HepG2 (cell line): ENCODE results near the gene DISP2. TPM values are rescaled to one million over a fixed set of nuclear protein-coding genes. Genes with fewer than 3 reads are reported as not detected.
A peak's percentile ranks its signal among the peaks of the same experiment; 100 is the strongest.

Experiments
- GLI4 ChIP-seq: sonication (generic); formaldehyde crosslinking; IDR thresholded peaks from 2 replicates; pipeline ENCODE4 v1.5.1; 2020; ENCODE audit warnings: missing genetic modification reagents, mild to moderate bottlenecking, moderate library complexity, borderline replicate concordance
- IKZF5 ChIP-seq: IDR thresholded peaks from 2 replicates; pipeline ENCODE4 v1.6.1; 2018; ENCODE audit warnings: missing genetic modification reagents, mild to moderate bottlenecking, missing compliant biosample characterization
- KDM5B ChIP-seq: sonication (generic); formaldehyde crosslinking; IDR thresholded peaks from 2 replicates; pipeline ENCODE4 v1.4.0; 2020; ENCODE audit warnings: missing genetic modification reagents, mild to moderate bottlenecking, borderline replicate concordance
- SNAPC2 ChIP-seq: sonication (generic); formaldehyde crosslinking; IDR thresholded peaks from 2 replicates; pipeline ENCODE4 v1.8.1; 2022; ENCODE audit warnings: mild to moderate bottlenecking, missing genetic modification reagents
- ZFP36 ChIP-seq: fragments of 150-350 bp; IDR thresholded peaks from 2 replicates; pipeline ENCODE4 v1.6.1; 2018; ENCODE audit warnings: borderline replicate concordance, low read length, low read depth; ENCODE audit not compliant: partially characterized antibody
- ZFX ChIP-seq: sonication (generic); formaldehyde crosslinking; IDR thresholded peaks from 2 replicates; pipeline ENCODE4 v1.4.0; 2020; ENCODE audit warnings: mild to moderate bottlenecking, low read depth, missing genetic modification reagents, moderate library complexity
- ZMAT3 ChIP-seq: sonication (generic); formaldehyde crosslinking; conservative IDR thresholded peaks from 2 replicates; pipeline ENCODE4 v1.7.0; 2021; ENCODE audit warnings: missing genetic modification reagents
- ZNF232 ChIP-seq: sonication (generic); formaldehyde crosslinking; IDR thresholded peaks from 2 replicates; pipeline ENCODE4 v1.4.0; 2020; ENCODE audit warnings: missing genetic modification reagents, borderline replicate concordance
- ZNF709 ChIP-seq: sonication (generic); formaldehyde crosslinking; IDR thresholded peaks from 2 replicates; pipeline ENCODE4 v1.5.0; 2020; ENCODE audit warnings: mild to moderate bottlenecking, missing genetic modification reagents
- ZNF710 ChIP-seq: sonication (generic); formaldehyde crosslinking; IDR thresholded peaks from 2 replicates; pipeline ENCODE4 v1.5.0; 2020; ENCODE audit warnings: mild to moderate bottlenecking, missing genetic modification reagents, borderline replicate concordance
- ZSCAN29 ChIP-seq: sonication (generic); formaldehyde crosslinking; conservative IDR thresholded peaks from 2 replicates; pipeline ENCODE4 v1.4.0; 2020; ENCODE audit warnings: mild to moderate bottlenecking, missing genetic modification reagents
- polyA plus RNA-seq, 8 experiments: library from polyadenylated mRNA; depleted of rRNA in 3 of 8; stranded (reverse) in 7 of 8; unstranded in 1 of 8; fragments of >200 nt; fragmentation: Illumina TruSeq in 4 of 8; extraction: Trizol in 4 of 8; gene quantifications; 2 replicates each; pipeline versions ENCODE4 v1.2.1 to v1.2.3, GENCODE V29; 2011 to 2016; ENCODE audit warnings: low read depth in 4 of 8, missing spikeins in 1 of 8, mixed read lengths in 1 of 8; ENCODE audit not compliant: insufficient read depth in 1 of 8
- total RNA-seq, 5 experiments: library from RNA; depleted of rRNA; stranded (reverse); fragments of >200 nt; fragmentation: Illumina TruSeq; extraction: Trizol; gene quantifications; 2 replicates each; pipeline ENCODE4 v1.2.3, GENCODE V29; 2016; ENCODE audit warnings: low read depth in 1 of 5
- TF ChIP-seq, protein P1 (sequence below): sonication (generic); formaldehyde crosslinking; IDR thresholded peaks from 2 replicates; pipeline ENCODE4; 2020; ENCODE audit warnings: missing genetic modification reagents, mild to moderate bottlenecking, borderline replicate concordance
- TF ChIP-seq, protein P2 (sequence below): sonication (generic); formaldehyde crosslinking; IDR thresholded peaks from 2 replicates; pipeline ENCODE4 v1.4.0; 2020; ENCODE audit warnings: mild to moderate bottlenecking, missing genetic modification reagents, borderline replicate concordance
- TF ChIP-seq, protein P3 (sequence below): sonication (generic); formaldehyde crosslinking; IDR thresholded peaks from 2 replicates; pipeline ENCODE4 v1.4.0; 2020; ENCODE audit warnings: missing genetic modification reagents, borderline replicate concordance
- TF ChIP-seq, protein P4 (sequence below): IDR thresholded peaks from 2 replicates; pipeline ENCODE4 v1.6.1; 2016; ENCODE audit warnings: missing compliant biosample characterization, missing genetic modification reagents, borderline replicate concordance

DISP2 gene
- total and polyA plus RNA-seq, 2 of the 13 experiments (the other 11 are each of a cell fraction or from before 2014, with no cell fraction given), result 0.09 to 0.32 TPM

DNA sequence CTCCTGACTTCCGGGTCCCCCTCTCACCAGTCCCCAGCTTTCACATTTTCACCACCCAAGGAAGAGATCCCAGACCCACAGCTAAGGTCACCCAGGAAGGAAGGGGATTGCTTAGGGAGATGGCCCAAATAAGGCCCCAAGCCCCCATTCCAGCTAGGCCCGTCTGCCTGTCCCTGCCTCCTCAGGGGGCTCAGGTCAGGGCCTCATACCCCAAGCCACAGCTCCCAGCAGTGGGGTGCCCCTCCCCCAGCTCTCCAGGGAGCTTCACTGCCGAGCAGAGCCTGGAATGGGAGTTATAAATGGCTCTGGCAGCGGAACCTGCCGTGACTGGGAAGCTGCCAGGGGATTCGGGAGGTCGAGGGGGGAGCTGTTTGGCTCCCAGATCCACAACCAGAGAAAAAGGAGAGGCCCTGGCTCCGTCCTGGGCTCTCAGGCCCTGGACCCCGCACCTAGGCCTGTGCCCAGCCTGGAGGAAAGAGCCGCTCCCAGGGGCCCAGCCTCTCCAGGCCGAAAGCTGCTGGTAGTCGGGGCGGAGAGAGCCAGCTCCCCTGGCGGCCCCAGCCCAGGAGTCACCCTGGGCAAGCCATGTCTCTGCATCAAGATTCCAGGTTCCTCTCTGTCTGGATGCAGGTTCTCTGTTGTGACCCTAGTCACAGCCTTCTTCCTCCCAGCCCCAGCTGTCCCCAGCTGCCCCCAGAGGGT, 17.8 kb upstream of the DISP2 start (continued):
- 0 out of 2 replicates have a peak, but pooled peaks have one; percentile 26 for TF ChIP-seq GLI4
- TF ChIP-seq, protein P1, sequence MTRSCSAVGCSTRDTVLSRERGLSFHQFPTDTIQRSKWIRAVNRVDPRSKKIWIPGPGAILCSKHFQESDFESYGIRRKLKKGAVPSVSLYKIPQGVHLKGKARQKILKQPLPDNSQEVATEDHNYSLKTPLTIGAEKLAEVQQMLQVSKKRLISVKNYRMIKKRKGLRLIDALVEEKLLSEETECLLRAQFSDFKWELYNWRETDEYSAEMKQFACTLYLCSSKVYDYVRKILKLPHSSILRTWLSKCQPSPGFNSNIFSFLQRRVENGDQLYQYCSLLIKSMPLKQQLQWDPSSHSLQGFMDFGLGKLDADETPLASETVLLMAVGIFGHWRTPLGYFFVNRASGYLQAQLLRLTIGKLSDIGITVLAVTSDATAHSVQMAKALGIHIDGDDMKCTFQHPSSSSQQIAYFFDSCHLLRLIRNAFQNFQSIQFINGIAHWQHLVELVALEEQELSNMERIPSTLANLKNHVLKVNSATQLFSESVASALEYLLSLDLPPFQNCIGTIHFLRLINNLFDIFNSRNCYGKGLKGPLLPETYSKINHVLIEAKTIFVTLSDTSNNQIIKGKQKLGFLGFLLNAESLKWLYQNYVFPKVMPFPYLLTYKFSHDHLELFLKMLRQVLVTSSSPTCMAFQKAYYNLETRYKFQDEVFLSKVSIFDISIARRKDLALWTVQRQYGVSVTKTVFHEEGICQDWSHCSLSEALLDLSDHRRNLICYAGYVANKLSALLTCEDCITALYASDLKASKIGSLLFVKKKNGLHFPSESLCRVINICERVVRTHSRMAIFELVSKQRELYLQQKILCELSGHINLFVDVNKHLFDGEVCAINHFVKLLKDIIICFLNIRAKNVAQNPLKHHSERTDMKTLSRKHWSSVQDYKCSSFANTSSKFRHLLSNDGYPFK (CRISPR knock-in tag), result 0 out of 2 replicates have a peak, but pooled peaks have one; percentile 0
- TF ChIP-seq ZFX (CRISPR knock-in tag), result peak; percentile 74
- no peak for TF ChIP-seq ZNF232
- TF ChIP-seq ZFP36, result no peak
- TF ChIP-seq, protein P2, sequence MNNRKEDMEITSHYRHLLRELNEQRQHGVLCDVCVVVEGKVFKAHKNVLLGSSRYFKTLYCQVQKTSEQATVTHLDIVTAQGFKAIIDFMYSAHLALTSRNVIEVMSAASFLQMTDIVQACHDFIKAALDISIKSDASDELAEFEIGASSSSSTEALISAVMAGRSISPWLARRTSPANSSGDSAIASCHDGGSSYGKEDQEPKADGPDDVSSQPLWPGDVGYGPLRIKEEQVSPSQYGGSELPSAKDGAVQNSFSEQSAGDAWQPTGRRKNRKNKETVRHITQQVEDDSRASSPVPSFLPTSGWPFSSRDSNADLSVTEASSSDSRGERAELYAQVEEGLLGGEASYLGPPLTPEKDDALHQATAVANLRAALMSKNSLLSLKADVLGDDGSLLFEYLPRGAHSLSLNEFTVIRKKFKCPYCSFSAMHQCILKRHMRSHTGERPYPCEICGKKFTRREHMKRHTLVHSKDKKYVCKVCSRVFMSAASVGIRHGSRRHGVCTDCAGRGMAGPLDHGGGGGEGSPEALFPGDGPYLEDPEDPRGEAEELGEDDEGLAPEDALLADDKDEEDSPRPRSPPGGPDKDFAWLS (CRISPR knock-in tag), result 0 out of 2 replicates have a peak, but pooled peaks have one; percentile 21
- TF ChIP-seq ZNF709 (CRISPR knock-in tag), result no peak
- 0 out of 2 replicates have a peak, but pooled peaks have one; percentile 16 for TF ChIP-seq ZSCAN29
- TF ChIP-seq, protein P3, sequence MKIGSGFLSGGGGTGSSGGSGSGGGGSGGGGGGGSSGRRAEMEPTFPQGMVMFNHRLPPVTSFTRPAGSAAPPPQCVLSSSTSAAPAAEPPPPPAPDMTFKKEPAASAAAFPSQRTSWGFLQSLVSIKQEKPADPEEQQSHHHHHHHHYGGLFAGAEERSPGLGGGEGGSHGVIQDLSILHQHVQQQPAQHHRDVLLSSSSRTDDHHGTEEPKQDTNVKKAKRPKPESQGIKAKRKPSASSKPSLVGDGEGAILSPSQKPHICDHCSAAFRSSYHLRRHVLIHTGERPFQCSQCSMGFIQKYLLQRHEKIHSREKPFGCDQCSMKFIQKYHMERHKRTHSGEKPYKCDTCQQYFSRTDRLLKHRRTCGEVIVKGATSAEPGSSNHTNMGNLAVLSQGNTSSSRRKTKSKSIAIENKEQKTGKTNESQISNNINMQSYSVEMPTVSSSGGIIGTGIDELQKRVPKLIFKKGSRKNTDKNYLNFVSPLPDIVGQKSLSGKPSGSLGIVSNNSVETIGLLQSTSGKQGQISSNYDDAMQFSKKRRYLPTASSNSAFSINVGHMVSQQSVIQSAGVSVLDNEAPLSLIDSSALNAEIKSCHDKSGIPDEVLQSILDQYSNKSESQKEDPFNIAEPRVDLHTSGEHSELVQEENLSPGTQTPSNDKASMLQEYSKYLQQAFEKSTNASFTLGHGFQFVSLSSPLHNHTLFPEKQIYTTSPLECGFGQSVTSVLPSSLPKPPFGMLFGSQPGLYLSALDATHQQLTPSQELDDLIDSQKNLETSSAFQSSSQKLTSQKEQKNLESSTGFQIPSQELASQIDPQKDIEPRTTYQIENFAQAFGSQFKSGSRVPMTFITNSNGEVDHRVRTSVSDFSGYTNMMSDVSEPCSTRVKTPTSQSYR (CRISPR knock-in tag), result peak; percentile 74; the same call in 1 of the 2 replicates
- 0 out of 2 replicates have a peak, but pooled peaks have one; percentile 6 for TF ChIP-seq ZMAT3 (CRISPR knock-in tag)
- TF ChIP-seq, protein P4, sequence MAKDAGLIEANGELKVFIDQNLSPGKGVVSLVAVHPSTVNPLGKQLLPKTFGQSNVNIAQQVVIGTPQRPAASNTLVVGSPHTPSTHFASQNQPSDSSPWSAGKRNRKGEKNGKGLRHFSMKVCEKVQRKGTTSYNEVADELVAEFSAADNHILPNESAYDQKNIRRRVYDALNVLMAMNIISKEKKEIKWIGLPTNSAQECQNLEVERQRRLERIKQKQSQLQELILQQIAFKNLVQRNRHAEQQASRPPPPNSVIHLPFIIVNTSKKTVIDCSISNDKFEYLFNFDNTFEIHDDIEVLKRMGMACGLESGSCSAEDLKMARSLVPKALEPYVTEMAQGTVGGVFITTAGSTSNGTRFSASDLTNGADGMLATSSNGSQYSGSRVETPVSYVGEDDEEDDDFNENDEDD (CRISPR knock-in tag), result 0 out of 2 replicates have a peak, but pooled peaks have one; percentile 3
- TF ChIP-seq KDM5B (CRISPR knock-in tag), result peak; percentile 69
- TF ChIP-seq SNAPC2 (CRISPR knock-in tag), result no peak
- peak; percentile 45; the same call in 1 of the 2 replicates for TF ChIP-seq ZNF710 (CRISPR knock-in tag)
- no peak for TF ChIP-seq IKZF5
